ENCODE results near the gene SOBP.

The SOBP gene

DNA sequence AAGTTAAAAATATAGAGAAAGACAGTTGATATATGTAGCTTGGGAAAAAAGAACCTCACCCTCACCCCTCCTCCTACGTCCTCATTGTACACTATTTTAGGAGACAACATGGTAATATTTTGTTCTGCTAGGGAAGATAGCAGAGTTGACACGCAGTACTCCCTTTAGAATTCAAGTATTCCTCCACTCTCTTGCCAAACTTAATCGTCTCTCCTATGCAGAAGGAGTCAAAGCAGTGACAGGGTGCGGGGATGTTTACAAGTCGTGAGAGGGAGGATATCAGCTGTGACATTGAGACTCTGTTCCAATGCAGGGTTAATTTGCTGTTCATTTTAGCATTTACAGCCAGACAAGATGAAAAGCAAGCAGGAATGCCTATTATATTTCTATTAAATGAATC is 97.5 kb downstream of the SOBP start:
- no peak for DNase-seq

GRCh38 chr6:107589199-107589598 is 99.3 kb downstream of the SOBP start:
- no peak for DNase-seq

DNA sequence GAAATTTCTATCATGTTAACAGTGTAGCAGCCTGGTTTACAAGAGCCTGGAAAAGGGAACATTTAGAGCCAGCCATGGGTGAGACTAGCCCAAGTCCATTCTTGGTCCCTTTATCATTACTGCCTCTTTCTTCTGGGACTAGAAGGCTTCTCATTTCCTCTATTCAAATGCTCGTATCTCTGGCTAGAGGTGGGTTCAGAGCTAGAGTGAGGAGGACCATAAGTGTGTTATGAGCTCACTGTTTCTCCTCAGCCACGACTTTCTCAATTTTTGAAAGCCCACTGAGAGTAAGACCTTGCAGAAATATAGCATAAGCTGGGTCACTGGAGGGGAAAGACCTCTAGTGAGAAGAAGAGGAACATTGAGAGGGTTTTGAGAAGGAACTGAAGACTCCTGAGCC is 100.0 kb downstream of the SOBP start:
- DNase-seq = no peak

DNA sequence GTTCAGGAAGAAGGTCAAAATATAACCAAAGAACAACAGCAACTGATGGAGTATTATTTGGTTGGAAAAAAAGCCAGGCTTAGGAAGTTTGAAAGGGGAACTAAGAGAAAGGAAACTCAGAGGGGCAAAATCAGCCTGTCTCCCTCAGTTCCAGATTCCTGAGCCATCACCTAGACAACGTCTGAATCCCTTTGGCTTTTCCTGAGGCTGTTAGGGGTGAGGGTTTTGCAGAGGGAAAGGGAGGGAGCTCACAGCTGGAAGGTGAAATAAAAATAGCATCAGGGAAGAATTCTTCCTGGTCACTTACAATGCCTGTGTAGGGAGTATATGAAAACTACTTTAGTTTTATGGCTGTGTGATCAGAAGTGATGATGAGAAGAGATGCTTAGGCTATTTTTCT is 100.5 kb downstream of the SOBP start:
- DNase-seq = no peak

DNA sequence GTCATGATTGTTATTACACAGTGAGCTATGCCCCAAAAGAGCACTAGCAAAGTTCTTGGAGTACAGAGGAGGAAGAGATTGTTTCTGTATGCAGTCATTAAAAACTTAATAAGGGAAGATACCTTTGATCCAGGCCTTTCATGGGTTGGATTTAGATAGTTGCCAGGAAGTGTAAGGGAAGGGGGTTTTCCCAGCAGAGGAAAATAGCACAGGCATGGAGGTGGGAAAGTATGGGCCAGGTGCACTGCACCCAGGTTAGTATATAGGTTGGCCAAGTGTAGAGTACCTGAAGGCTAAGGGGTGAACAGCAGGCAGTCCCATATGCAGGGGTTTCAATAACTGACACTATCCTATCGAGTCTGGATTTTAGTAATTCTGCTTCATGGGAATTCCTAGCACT is 101.4 kb downstream of the SOBP start:
- DNase-seq = no peak

DNA sequence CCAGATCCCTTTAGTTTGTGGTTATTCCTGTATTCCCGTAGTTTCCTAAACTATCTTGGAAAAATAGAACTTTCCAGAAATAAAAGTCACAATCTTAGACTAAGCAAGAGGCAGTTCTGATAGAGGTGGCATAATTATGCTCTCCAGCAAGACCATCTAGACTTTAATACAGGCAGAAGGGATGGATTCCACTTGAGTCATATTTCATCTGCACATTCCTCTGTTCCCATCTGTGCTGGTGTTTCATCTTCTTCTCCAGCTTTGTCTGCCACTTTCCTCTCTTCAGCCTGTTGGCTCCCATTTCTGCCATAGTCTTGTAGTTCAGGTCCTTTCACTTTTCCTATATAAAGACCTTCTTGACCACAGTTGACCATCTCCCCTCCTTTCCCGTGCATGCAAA is 102.9 kb downstream of the SOBP start:
- DNase-seq = no peak

DNA sequence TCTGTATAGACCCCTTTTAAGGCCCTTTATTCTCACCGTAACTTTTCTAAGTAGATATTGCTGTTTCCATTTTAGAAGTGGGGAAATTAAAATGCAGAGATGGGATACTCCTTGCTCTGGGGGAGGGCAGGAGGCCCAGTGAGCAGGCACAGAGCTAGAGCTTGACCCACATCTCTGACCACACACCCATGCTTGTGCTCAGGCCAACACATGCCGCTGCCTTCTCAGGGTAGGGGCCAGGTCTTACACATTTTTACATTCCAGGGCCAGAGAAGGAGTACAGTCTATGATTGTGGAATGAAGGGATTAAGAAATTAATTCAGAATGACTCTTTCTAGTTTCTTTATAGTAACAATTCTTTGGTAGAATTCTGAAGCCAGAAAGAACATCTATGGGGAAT is 104.8 kb downstream of the SOBP start:
- no peak for DNase-seq

GRCh38 chr6:107598091-107598490 is 108.2 kb downstream of the SOBP start:
- no peak for DNase-seq

- no peak for DNase-seq
Observed at GRCh38 chr6:107599043-107599442, 109.1 kb downstream of the SOBP start.

DNA sequence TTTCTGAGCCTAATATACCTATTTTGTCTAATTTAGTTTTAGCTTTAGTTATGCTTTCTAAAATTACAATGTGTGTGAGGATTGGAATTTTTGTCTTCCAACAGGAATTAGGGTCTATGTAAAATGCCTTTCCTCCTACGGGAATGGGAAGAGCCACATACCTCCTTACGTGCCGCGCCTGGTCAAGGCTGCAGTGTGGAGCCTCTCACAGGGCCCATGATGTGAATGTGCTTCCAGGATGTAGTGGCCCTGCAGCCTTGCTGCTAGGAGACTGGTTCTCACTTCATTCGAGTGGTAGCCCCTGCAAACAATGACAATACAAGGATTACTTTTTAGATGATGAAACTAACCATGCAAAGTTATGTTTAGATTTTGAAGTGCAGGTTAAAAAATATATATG is 110.2 kb downstream of the SOBP start:
- DNase-seq = no peak

DNA sequence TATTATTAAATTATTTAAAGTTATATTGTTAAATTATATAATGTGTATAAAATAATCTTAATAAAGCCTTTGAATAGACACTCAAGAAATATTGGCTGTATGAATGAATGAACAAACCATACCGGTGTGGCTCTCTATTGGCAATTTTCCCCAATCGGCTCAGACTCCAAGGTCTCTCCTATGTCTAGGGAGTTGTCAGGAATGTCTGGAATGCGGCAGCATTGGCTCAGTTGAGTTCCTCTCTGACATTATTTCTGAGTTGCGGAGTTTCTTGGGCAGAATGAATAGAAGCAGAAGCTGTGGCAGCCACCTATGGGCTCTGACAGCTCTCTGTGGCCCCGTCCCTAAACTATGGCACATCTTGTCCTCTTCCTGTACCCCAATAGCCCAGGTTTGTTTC is 111.0 kb downstream of the SOBP start:
- DNase-seq = no peak

DNA sequence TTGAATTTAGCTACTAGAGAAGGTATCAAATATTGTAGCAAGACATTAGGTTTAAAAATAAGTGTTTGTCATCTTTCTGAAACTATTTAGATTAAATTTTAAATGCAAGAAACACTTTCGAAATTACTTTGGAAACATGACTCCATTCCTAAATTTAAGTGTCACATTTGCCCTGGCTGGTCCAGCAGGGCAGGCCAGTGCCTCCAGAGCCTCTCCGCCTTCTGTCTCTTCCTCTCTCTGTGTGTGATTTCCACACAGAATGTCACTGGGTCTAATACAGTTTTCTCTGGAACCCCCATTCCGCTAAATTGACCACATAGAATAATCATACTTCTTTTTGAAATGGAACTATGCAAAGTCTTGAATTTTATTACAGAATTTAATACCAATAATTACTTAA is 111.5 kb downstream of the SOBP start:
- no peak for DNase-seq

- no peak for DNase-seq
Observed at GRCh38 chr6:107602321-107603005, 112.5 kb downstream of the SOBP start.

GRCh38 chr6:107603006-107603370 is 113.1 kb downstream of the SOBP start:
- DNase-seq = no peak

- DNase-seq = no peak
Observed at GRCh38 chr6:107604549-107604948, 114.6 kb downstream of the SOBP start.

GRCh38 chr6:107606407-107606806 is 116.5 kb downstream of the SOBP start:
- no peak for DNase-seq

DNA sequence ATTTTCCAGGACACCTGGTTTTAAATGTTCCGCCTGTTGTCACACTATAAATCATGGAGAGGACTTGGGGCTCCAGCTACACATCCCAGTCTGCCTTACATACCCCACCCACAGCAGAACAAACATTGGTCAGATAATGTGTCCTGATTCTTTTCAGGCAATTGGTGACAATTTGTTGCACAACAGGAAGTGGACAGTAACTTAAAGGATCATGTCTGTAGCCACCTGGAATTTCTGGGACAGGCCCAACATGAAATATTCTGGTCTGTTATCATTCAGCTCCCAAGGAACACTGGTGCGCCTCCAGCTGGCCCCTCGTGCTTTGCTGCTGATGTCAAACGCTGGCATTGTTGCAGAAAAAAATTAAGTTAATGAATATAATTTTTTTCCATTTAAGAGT is 117.2 kb downstream of the SOBP start:
- DNase-seq = no peak

GRCh38 chr6:107611094-107611810 is 121.3 kb downstream of the SOBP start:
- no peak for DNase-seq

DNA sequence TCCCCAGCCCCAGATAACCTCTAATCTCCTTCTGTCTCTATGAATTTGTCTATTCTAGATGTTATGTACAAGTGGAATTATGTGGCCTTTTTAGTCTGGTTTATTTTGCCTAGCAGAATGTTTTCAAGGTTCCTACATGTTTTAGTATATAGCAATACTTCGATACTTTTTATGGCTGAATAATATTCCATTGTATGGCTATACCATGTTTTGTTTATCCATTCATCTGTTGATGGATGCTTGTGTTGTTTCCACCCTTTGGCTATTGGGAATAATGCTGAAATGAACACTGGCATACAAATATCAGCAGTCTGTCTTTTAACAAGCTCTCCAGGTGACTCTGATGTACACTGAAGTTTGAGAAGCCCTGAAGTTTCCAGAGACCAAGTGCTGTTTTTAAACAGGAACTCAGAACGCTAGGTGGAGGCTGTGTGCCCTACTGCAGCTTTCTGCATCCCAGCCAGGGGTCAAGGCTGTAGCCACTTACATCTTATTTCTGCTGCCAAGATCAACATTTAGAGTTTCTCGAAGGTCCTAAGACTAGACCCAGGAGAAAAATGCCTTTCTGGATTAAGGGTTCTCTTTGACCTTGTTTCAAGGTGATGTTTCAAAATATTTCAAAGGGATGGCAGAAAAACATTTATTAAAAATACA is 123.0 kb downstream of the SOBP start:
- DNase-seq = no peak

DNA sequence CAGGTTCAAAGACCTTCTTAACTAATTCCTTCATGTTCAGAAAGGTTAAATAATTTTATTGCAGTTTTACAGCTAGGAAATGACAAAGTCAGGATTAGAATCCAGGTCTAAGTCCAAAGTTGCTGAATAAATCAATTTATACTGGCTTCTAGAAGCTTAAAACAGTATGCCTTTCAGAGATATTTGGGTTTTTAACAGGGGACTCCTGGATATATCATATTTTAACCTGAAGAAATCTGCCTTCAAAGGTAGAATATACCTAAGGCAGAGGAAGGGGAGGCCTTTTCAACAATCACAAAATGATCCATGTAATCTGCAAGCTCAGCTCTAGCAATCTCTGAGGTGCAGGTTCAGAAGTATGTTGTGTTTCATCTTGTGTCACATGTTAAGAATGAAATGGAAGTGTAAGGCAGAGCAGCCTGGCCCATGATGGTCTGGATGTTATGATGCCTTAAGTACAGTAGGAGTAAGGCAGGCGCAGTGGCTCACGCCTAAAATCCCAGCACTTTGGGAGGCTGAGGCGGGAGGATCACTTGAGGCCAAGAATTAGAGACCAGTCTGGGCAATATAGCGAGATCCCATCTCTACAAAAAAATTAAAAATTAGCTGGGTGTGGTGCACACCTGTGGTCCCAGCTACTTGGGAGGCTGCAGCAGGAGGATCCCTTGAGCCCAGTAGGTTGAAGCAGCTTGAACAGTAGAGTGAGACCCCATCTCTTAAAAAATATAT is 123.9 kb downstream of the SOBP start:
- no peak for DNase-seq

DNA sequence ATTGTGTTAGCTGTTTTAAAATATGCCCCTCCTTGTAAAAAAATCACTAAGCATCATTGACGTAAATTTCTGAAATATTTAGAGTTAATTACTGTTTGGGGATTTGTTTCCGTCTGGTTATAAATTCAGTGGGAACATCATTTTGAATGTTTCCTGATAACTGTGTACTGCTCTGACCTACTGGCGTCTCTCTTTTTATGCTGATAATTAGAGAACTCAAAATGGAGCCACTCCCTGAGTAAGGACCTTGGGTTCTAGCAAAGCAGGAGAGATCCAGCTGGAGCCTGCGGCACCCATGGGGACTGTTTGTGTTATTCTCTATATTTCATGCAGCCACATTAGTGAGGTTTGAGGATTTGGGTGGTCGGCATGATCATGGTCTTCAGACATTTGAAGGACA is 124.9 kb downstream of the SOBP start:
- no peak for DNase-seq

- no peak for DNase-seq
Observed at GRCh38 chr6:107616775-107617174, 126.9 kb downstream of the SOBP start.

DNA sequence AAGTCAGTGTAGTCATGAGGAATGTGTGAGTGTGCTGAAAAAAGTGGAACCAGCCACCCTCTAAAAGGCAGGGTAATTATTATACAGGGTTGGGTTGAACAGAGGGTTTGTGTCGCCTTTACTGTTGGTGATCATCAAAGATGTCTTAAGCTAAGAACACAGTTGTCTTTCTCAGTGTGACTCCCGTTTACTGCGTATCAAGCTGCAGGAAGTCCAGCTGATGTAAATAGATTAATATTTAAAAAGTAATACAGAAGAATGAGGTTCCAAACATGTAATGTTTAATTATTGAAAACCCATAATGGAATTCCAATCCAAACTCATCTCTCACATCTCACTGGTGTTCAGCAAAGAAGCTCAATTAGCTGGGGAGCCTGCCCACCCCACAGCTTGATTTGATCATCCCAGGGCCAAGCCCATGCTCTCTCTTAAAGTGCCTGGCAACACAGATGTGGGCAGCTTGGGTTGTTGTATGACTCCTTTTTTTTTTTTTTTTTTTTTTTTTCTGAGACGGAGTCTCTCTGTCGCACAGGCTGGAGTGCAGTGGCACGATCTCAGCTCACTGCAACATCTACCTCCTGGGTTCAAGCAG is 127.5 kb downstream of the SOBP start:
- no peak for DNase-seq
